Osteoblast (primary cell): ENCODE measurements around the gene TMLHE. TPM values are rescaled to one million over a fixed set of nuclear protein-coding genes. Genes with fewer than 3 reads are reported as not detected.
"Not testable (repeated sequence)": the region's sequence is repeated elsewhere in the genome, so short reads cannot be mapped to it uniquely, and the experiment has no call there.

Experiments
- DNase-seq: peaks from one replicate; pipeline ENCODE4 v3.0.0; 2011; ENCODE audit warnings: low spot score, mixed read lengths; ENCODE audit not compliant: insufficient read length; ENCODE audit errors: missing footprints
- H2AFZ ChIP-seq: 2 replicates; pipeline ENCODE4 v1.6.0; 2011; ENCODE audit warnings: mild to moderate bottlenecking, low read length
- H3K27ac ChIP-seq: 2 replicates; pipeline ENCODE4 v1.5.1; 2011; ENCODE audit warnings: mild to moderate bottlenecking, low read depth, low read length, moderate library complexity
- H3K27me3 ChIP-seq: 2 replicates; pipeline ENCODE4 v1.6.0; 2012; ENCODE audit warnings: mild to moderate bottlenecking, control low read depth, inconsistent platforms, low read length, moderate library complexity; ENCODE audit not compliant: insufficient read depth
- H3K36me3 ChIP-seq: 2 replicates; pipeline ENCODE4 v1.5.1; 2011; ENCODE audit warnings: mild to moderate bottlenecking, low read length, control low read depth, moderate library complexity; ENCODE audit not compliant: insufficient read depth
- H3K4me1 ChIP-seq: 2 replicates; pipeline ENCODE4 v1.5.1; 2011; ENCODE audit warnings: mild to moderate bottlenecking, low read length, control low read depth, moderate library complexity; ENCODE audit not compliant: insufficient read depth
- H3K4me2 ChIP-seq: 2 replicates; pipeline ENCODE4 v1.6.0; 2011; ENCODE audit warnings: mild to moderate bottlenecking, low read length; ENCODE audit not compliant: insufficient read depth
- H3K4me3 ChIP-seq: fragments of 200-600 bp; sonication (generic); 3 replicates; pipeline ENCODE4 v1.5.1; 2012; ENCODE audit warnings: mild to moderate bottlenecking, low read length, inconsistent platforms; ENCODE audit not compliant: insufficient read depth
- H3K79me2 ChIP-seq: 2 replicates; pipeline ENCODE4 v1.6.0; 2012; ENCODE audit warnings: mild to moderate bottlenecking, low read length, control low read depth, inconsistent platforms; ENCODE audit not compliant: insufficient read depth
- H3K9me3 ChIP-seq: 2 replicates; pipeline ENCODE4 v1.5.1; 2011; ENCODE audit warnings: low read depth, low read length, control low read depth
- H4K20me1 ChIP-seq: 2 replicates; pipeline ENCODE4 v1.6.0; 2012; ENCODE audit warnings: mild to moderate bottlenecking, low read length, control low read depth; ENCODE audit not compliant: insufficient read depth
- CTCF ChIP-seq: IDR thresholded peaks from 2 replicates; pipeline ENCODE4 v1.5.1; 2011; ENCODE audit warnings: mild to moderate bottlenecking, low read depth, low read length, moderate library complexity; ENCODE audit errors: extremely low read depth
- small RNA-seq: library from RNA; depleted of rRNA; stranded (forward); fragments of <200 nt; gene quantifications from one replicate; pipeline ENCODE3, GENCODE V24; 2012
- total RNA-seq: library from RNA; depleted of rRNA; stranded (reverse); fragments of >200 nt; gene quantifications from 2 replicates; pipeline ENCODE4 v1.2.3, GENCODE V29; 2012

TMLHE gene
- total RNA-seq, 1 donor: 13.8 TPM

GRCh38 chrX:155466269-155466938, 146.3 kb downstream of the TMLHE start:
- H3K36me3 ChIP-seq, H3K9me3 ChIP-seq, H3K79me2 ChIP-seq, H3K4me1 ChIP-seq, H3K4me2 ChIP-seq, H3K27ac ChIP-seq, H3K4me3 ChIP-seq, H3K27me3 ChIP-seq, H2AFZ ChIP-seq, DNase-seq, H4K20me1 ChIP-seq: not testable (repeated sequence)

GRCh38 chrX:155460501-155460900, 152.3 kb downstream of the TMLHE start:
- H4K20me1 ChIP-seq, DNase-seq, H3K9me3 ChIP-seq, H3K36me3 ChIP-seq, H3K79me2 ChIP-seq, H3K27me3 ChIP-seq, H3K4me1 ChIP-seq, H3K4me2 ChIP-seq, H3K27ac ChIP-seq, H2AFZ ChIP-seq, H3K4me3 ChIP-seq: not testable (repeated sequence)

- not testable (repeated sequence) for DNase-seq, H2AFZ ChIP-seq
These were observed 154.3 kb downstream of the TMLHE start, which contains the start of gene F8A3 for GRCh38 chrX:155458471-155458870. Gene F8A3, minus strand, starts transcription at chrX:155458620. Its CDS starts 20 bp downstream, at chrX:155458600.

GRCh38 chrX:155457761-155458447, 154.8 kb downstream of the TMLHE start:
- not testable (repeated sequence) for DNase-seq, H3K36me3 ChIP-seq

More at GRCh38 chrX:155458471-155458870, 154.3 kb downstream of the TMLHE start, which contains the start of gene F8A3:
- not testable (repeated sequence) for H3K4me3 ChIP-seq, H3K27me3 ChIP-seq, H3K9me3 ChIP-seq, H4K20me1 ChIP-seq, H3K4me2 ChIP-seq, H3K79me2 ChIP-seq, H3K36me3 ChIP-seq, H3K27ac ChIP-seq, H3K4me1 ChIP-seq

GRCh38 chrX:155441097-155441496, 171.7 kb downstream of the TMLHE start:
- Histone ChIP-seq H3K4me2 (no peak overlapping the region), H3K36me3 (no peaks in the 10 kb centered on the region), H3K4me3 (no peak overlapping the region), H2AFZ (no peak overlapping the region), H3K4me1 (no peaks in the 10 kb centered on the region), H4K20me1 (no peaks in the 10 kb centered on the region), H3K9me3 (no peaks in the 10 kb centered on the region), H3K27me3 (no peaks in the 10 kb centered on the region), H3K79me2 (no peaks in the 10 kb centered on the region), H3K27ac (no peak overlapping the region)
- DNase-seq: no peak
- no peak for TF ChIP-seq CTCF

More at GRCh38 chrX:155457761-155458447, 154.8 kb downstream of the TMLHE start:
- not testable (repeated sequence) for H3K9me3 ChIP-seq, H3K27me3 ChIP-seq, H3K4me1 ChIP-seq, H4K20me1 ChIP-seq, H3K27ac ChIP-seq, H3K4me3 ChIP-seq, H2AFZ ChIP-seq, H3K4me2 ChIP-seq, H3K79me2 ChIP-seq

Small RNA genes lying within 50 kb of the gene (small RNA-seq; reads per million reads assigned to genes)
- not detected for gene MIR1184-3

Other genes with a start within 250 kb of the TMLHE start
- gene F8A2, start 230.9 kb downstream of the TMLHE start, total RNA-seq: not detected in 2 replicates
- 0.36 and 0.88 TPM in 2 replicates for gene F8A3, start 154.3 kb downstream of the TMLHE start, total RNA-seq
- gene SPRY3, start 366 bp downstream of the TMLHE start, total RNA-seq: 0.72 and 0.88 TPM in 2 replicates